ENCODE data around the gene ZGLP1.

The ZGLP1 gene

DNA sequence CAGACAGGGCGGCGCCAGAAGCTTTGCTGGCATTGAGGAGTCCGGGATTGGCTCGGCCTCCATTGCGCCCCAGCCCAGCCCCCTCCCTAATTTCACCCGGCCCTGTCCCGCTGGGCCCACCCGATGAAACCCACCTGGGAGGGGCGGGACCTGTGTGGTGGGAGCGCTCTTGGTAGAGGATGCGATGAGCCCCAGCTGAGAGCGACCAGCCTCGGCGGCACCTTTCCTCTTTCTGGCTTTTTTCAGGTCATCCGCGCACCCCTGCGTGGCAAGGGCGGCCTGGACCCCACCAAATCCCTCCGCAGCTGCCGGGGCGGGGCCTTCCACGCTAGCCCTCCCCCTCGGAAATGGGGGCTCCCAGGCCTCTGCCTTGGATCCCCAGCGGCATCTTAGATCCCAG, at the start of gene ZGLP1:
ZGLP1 (minus strand) TSS at position 393 of the 400 bp plus-strand sequence.
- Histone ChIP-seq H3F3A (ENCODE audit: control insufficient read depth, insufficient read depth) (no peaks in the 10 kb centered on the region), H3K36me3 (ENCODE audit: control insufficient read depth, low read length) (peaks cover 9% of the 10 kb centered on the region), H3K4me3 (ENCODE audit: low read length) (no peak within 1 kb of the TSS), H3K4me1 (ENCODE audit: control insufficient read depth, low read length) (no peaks in the 10 kb centered on the region), H3K9me3 (ENCODE audit: control insufficient read depth, insufficient read depth, low read length) (no peaks in the 10 kb centered on the region), H3K79me2 (ENCODE audit: control insufficient read depth, low read length) (no peaks in the 10 kb centered on the region), H3K27ac (ENCODE audit: low read depth, low read length) (no peak within 1 kb of the TSS), H4K20me1 (ENCODE audit: control insufficient read depth, insufficient read depth, low read depth, low read length) (no peaks in the 10 kb centered on the region), H3K4me2 (ENCODE audit: low read length) (no peak within 1 kb of the TSS), H3K9me2 (replicated peaks; ENCODE audit: control insufficient read depth, low read length) (no peaks in the 10 kb centered on the region), H3K27me3 (ENCODE audit: control insufficient read depth, low read length) (no peaks in the 10 kb centered on the region)
- TF ChIP-seq EZH2phosphoT487 (IDR thresholded peaks at IDR 0.05; ENCODE audit: borderline replicate concordance, low read length) (no peak), CTCF (IDR thresholded peaks at IDR 0.05; ENCODE audit: low read depth, low read length, poor library complexity, severe bottlenecking) (no peak)

GRCh38 chr19:10356431-10356830, 46.8 kb upstream of the ZGLP1 start:
- H3K9me2 ChIP-seq (replicated peaks; ENCODE audit: control insufficient read depth, low read length), result no peaks in the 10 kb centered on the region
- no peaks in the 10 kb centered on the region for H3K27me3 ChIP-seq (ENCODE audit: control insufficient read depth, low read length)
- no peaks in the 10 kb centered on the region for H3K9me3 ChIP-seq (ENCODE audit: control insufficient read depth, insufficient read depth, low read length)
- peaks cover 61% of the 10 kb centered on the region for H3K36me3 ChIP-seq (ENCODE audit: control insufficient read depth, low read length)
- H3K4me2 ChIP-seq (ENCODE audit: low read length), result no peak overlapping the region
- no peak overlapping the region for H3K4me3 ChIP-seq (ENCODE audit: low read length)
- no peaks in the 10 kb centered on the region for H3F3A ChIP-seq (ENCODE audit: control insufficient read depth, insufficient read depth)
- H4K20me1 ChIP-seq (ENCODE audit: control insufficient read depth, insufficient read depth, low read depth, low read length), result no peaks in the 10 kb centered on the region
- H3K4me1 ChIP-seq (ENCODE audit: control insufficient read depth, low read length), result no peaks in the 10 kb centered on the region
- no peaks in the 10 kb centered on the region for H3K79me2 ChIP-seq (ENCODE audit: control insufficient read depth, low read length)
- no peak for TF ChIP-seq CTCF (IDR thresholded peaks at IDR 0.05; ENCODE audit: low read depth, low read length, poor library complexity, severe bottlenecking)
- no peak overlapping the region for H3K27ac ChIP-seq (ENCODE audit: low read depth, low read length)

- H3K4me3 ChIP-seq (ENCODE audit: low read length), result no peak overlapping the region
- TF ChIP-seq EZH2phosphoT487 (IDR thresholded peaks at IDR 0.05; ENCODE audit: borderline replicate concordance, low read length), result no peak
- no peak for TF ChIP-seq CTCF (IDR thresholded peaks at IDR 0.05; ENCODE audit: low read depth, low read length, poor library complexity, severe bottlenecking)
- peaks cover 65% of the 10 kb centered on the region for H3K36me3 ChIP-seq (ENCODE audit: control insufficient read depth, low read length)
These were observed 44.3 kb upstream of the ZGLP1 start for GRCh38 chr19:10353793-10354391.

More at GRCh38 chr19:10353793-10354391, 44.3 kb upstream of the ZGLP1 start:
- H3F3A ChIP-seq (ENCODE audit: control insufficient read depth, insufficient read depth), result no peaks in the 10 kb centered on the region
- H3K79me2 ChIP-seq (ENCODE audit: control insufficient read depth, low read length), result no peaks in the 10 kb centered on the region
- H4K20me1 ChIP-seq (ENCODE audit: control insufficient read depth, insufficient read depth, low read depth, low read length), result no peaks in the 10 kb centered on the region
- no peak overlapping the region for H3K27ac ChIP-seq (ENCODE audit: low read depth, low read length)
- no peaks in the 10 kb centered on the region for H3K27me3 ChIP-seq (ENCODE audit: control insufficient read depth, low read length)
- no peak overlapping the region for H3K4me2 ChIP-seq (ENCODE audit: low read length)
- H3K4me1 ChIP-seq (ENCODE audit: control insufficient read depth, low read length), result no peaks in the 10 kb centered on the region
- H3K9me3 ChIP-seq (ENCODE audit: control insufficient read depth, insufficient read depth, low read length), result no peaks in the 10 kb centered on the region
- H3K9me2 ChIP-seq (replicated peaks; ENCODE audit: control insufficient read depth, low read length), result no peaks in the 10 kb centered on the region
